ENCODE measurements around the gene CDH4. TPM values are rescaled to one million over a fixed set of nuclear protein-coding genes. Genes with fewer than 3 reads are reported as not detected.
A peak's percentile ranks its signal among the peaks of the same experiment; 100 is the strongest.

CDH4 gene
- polyA plus RNA-seq, 4 donors, result 0.09 to 4.1 (median 0.25) TPM

- no peak overlapping the region for H3K27ac ChIP-seq (ENCODE audit: low read depth in 1 of 3, low read length in 2 of 3)
- no peaks in the 10 kb centered on the region for H3K36me3 ChIP-seq (ENCODE audit: control insufficient read depth in 3 of 3, insufficient read depth in 2 of 3, low read depth in 1 of 3, low read length in 3 of 3)
- no peaks in the 10 kb centered on the region for H3K27me3 ChIP-seq (ENCODE audit: control insufficient read depth in 3 of 3, insufficient read depth in 3 of 3, low read length in 3 of 3)
- DNase-seq, result no peak
- no peak for FAIRE-seq
- H3K4me3 ChIP-seq (ENCODE audit: low read depth in 1 of 3, low read length in 3 of 3), result no peak overlapping the region
- no peaks in the 10 kb centered on the region for H3K9me3 ChIP-seq (ENCODE audit: control insufficient read depth in 2 of 2, insufficient read depth in 1 of 2, low read depth in 1 of 2, low read length in 1 of 2)
- H3K4me1 ChIP-seq (ENCODE audit: control insufficient read depth in 3 of 3, insufficient read depth in 2 of 3, low read depth in 1 of 3, low read length in 2 of 3), result no peaks in the 10 kb centered on the region
- 82 to 88% (median 87%) methylated on average over 7 of the region's 7 CpGs for WGBS, 3 donors
These were observed 320.7 kb downstream of the CDH4 start for GRCh38 chr20:61572789-61573188.

GRCh38 chr20:61573415-61574305 is 321.6 kb downstream of the CDH4 start:
- no peak overlapping the region for H3K27ac ChIP-seq (ENCODE audit: low read depth in 1 of 3, low read length in 2 of 3)
- H3K4me3 ChIP-seq (ENCODE audit: low read depth in 1 of 3, low read length in 3 of 3), result no peak overlapping the region
- H3K36me3 ChIP-seq (ENCODE audit: control insufficient read depth in 3 of 3, insufficient read depth in 2 of 3, low read depth in 1 of 3, low read length in 3 of 3), result no peaks in the 10 kb centered on the region
- FAIRE-seq, result no peak
- H3K27me3 ChIP-seq (ENCODE audit: control insufficient read depth in 3 of 3, insufficient read depth in 3 of 3, low read length in 3 of 3), result no peaks in the 10 kb centered on the region
- H3K9me3 ChIP-seq (ENCODE audit: control insufficient read depth in 2 of 2, insufficient read depth in 1 of 2, low read depth in 1 of 2, low read length in 1 of 2), result no peaks in the 10 kb centered on the region
- no peak for DNase-seq
- WGBS, 3 donors, result 62 to 65% (median 65%) methylated on average over 16 of the region's 16 CpGs
- no peaks in the 10 kb centered on the region for H3K4me1 ChIP-seq (ENCODE audit: control insufficient read depth in 3 of 3, insufficient read depth in 2 of 3, low read depth in 1 of 3, low read length in 2 of 3)

- Histone ChIP-seq H3K4me3 (ENCODE audit: low read depth in 1 of 3, low read length in 3 of 3) (no peak overlapping the region), H3K9me3 (ENCODE audit: control insufficient read depth in 2 of 2, insufficient read depth in 1 of 2, low read depth in 1 of 2, low read length in 1 of 2) (no peaks in the 10 kb centered on the region), H3K36me3 (ENCODE audit: control insufficient read depth in 3 of 3, insufficient read depth in 2 of 3, low read depth in 1 of 3, low read length in 3 of 3) (no peaks in the 10 kb centered on the region), H3K4me1 (ENCODE audit: control insufficient read depth in 3 of 3, insufficient read depth in 2 of 3, low read depth in 1 of 3, low read length in 2 of 3) (no peaks in the 10 kb centered on the region), H3K27me3 (ENCODE audit: control insufficient read depth in 3 of 3, insufficient read depth in 3 of 3, low read length in 3 of 3) (no peaks in the 10 kb centered on the region), H3K27ac (ENCODE audit: low read depth in 1 of 3, low read length in 2 of 3) (no peak overlapping the region)
- DNase-seq (no peak), FAIRE-seq (no peak)
- WGBS, 3 donors, result 33 to 43% (median 34%) methylated on average over 6 of the region's 6 CpGs
These were observed 323.3 kb downstream of the CDH4 start for GRCh38 chr20:61575151-61575937.

- Histone ChIP-seq H3K36me3 (ENCODE audit: control insufficient read depth in 3 of 3, insufficient read depth in 2 of 3, low read depth in 1 of 3, low read length in 3 of 3) (no peaks in the 10 kb centered on the region), H3K27me3 (ENCODE audit: control insufficient read depth in 3 of 3, insufficient read depth in 3 of 3, low read length in 3 of 3) (no peaks in the 10 kb centered on the region), H3K4me1 (ENCODE audit: control insufficient read depth in 3 of 3, insufficient read depth in 2 of 3, low read depth in 1 of 3, low read length in 2 of 3) (no peaks in the 10 kb centered on the region), H3K27ac (ENCODE audit: low read depth in 1 of 3, low read length in 2 of 3) (no peak overlapping the region), H3K4me3 (ENCODE audit: low read depth in 1 of 3, low read length in 3 of 3) (no peak overlapping the region), H3K9me3 (ENCODE audit: control insufficient read depth in 2 of 2, insufficient read depth in 1 of 2, low read depth in 1 of 2, low read length in 1 of 2) (no peaks in the 10 kb centered on the region)
- FAIRE-seq (no peak), DNase-seq (no peak)
- WGBS, 3 donors, result 80 to 88% (median 80%) methylated on average over 5 of the region's 5 CpGs
These were observed 324.3 kb downstream of the CDH4 start for GRCh38 chr20:61576372-61576771.

GRCh38 chr20:61577065-61577464 is 325.0 kb downstream of the CDH4 start:
- FAIRE-seq, result no peak
- no peak for DNase-seq
- Histone ChIP-seq H3K4me3 (ENCODE audit: low read depth in 1 of 3, low read length in 3 of 3) (no peak overlapping the region), H3K27me3 (ENCODE audit: control insufficient read depth in 3 of 3, insufficient read depth in 3 of 3, low read length in 3 of 3) (no peaks in the 10 kb centered on the region), H3K36me3 (ENCODE audit: control insufficient read depth in 3 of 3, insufficient read depth in 2 of 3, low read depth in 1 of 3, low read length in 3 of 3) (no peaks in the 10 kb centered on the region), H3K4me1 (ENCODE audit: control insufficient read depth in 3 of 3, insufficient read depth in 2 of 3, low read depth in 1 of 3, low read length in 2 of 3) (no peaks in the 10 kb centered on the region), H3K9me3 (ENCODE audit: control insufficient read depth in 2 of 2, insufficient read depth in 1 of 2, low read depth in 1 of 2, low read length in 1 of 2) (no peaks in the 10 kb centered on the region), H3K27ac (ENCODE audit: low read depth in 1 of 3, low read length in 2 of 3) (no peak overlapping the region)
- 90 to 100% (median 95%) methylated on average over 1 of the region's 1 CpG for WGBS, 3 donors

GRCh38 chr20:61579908-61580307 is 327.8 kb downstream of the CDH4 start:
- H3K36me3 ChIP-seq (ENCODE audit: control insufficient read depth in 3 of 3, insufficient read depth in 2 of 3, low read depth in 1 of 3, low read length in 3 of 3), result no peaks in the 10 kb centered on the region
- H3K4me3 ChIP-seq (ENCODE audit: low read depth in 1 of 3, low read length in 3 of 3), result no peak overlapping the region
- FAIRE-seq (no peak), DNase-seq (peak in 1 of 2 donors; percentile 18)
- no peaks in the 10 kb centered on the region for H3K4me1 ChIP-seq (ENCODE audit: control insufficient read depth in 3 of 3, insufficient read depth in 2 of 3, low read depth in 1 of 3, low read length in 2 of 3)
- H3K9me3 ChIP-seq (ENCODE audit: control insufficient read depth in 2 of 2, insufficient read depth in 1 of 2, low read depth in 1 of 2, low read length in 1 of 2), result no peaks in the 10 kb centered on the region
- WGBS, 3 donors, result 22 to 53% (median 36%) methylated on average over 7 of the region's 7 CpGs
- no peak overlapping the region for H3K27ac ChIP-seq (ENCODE audit: low read depth in 1 of 3, low read length in 2 of 3)
- no peaks in the 10 kb centered on the region for H3K27me3 ChIP-seq (ENCODE audit: control insufficient read depth in 3 of 3, insufficient read depth in 3 of 3, low read length in 3 of 3)

- FAIRE-seq (no peak), DNase-seq (no peak)
- Histone ChIP-seq H3K9me3 (ENCODE audit: control insufficient read depth in 2 of 2, insufficient read depth in 1 of 2, low read depth in 1 of 2, low read length in 1 of 2) (no peaks in the 10 kb centered on the region), H3K27me3 (ENCODE audit: control insufficient read depth in 3 of 3, insufficient read depth in 3 of 3, low read length in 3 of 3) (no peaks in the 10 kb centered on the region), H3K36me3 (ENCODE audit: control insufficient read depth in 3 of 3, insufficient read depth in 2 of 3, low read depth in 1 of 3, low read length in 3 of 3) (no peaks in the 10 kb centered on the region), H3K4me3 (ENCODE audit: low read depth in 1 of 3, low read length in 3 of 3) (no peak overlapping the region), H3K27ac (ENCODE audit: low read depth in 1 of 3, low read length in 2 of 3) (no peak overlapping the region), H3K4me1 (ENCODE audit: control insufficient read depth in 3 of 3, insufficient read depth in 2 of 3, low read depth in 1 of 3, low read length in 2 of 3) (no peaks in the 10 kb centered on the region)
- 57 to 74% (median 67%) methylated on average over 16 of the region's 16 CpGs for WGBS, 3 donors
These were observed 329.1 kb downstream of the CDH4 start for GRCh38 chr20:61580958-61581824.

GRCh38 chr20:61581825-61582188 is 329.7 kb downstream of the CDH4 start:
- no peak for FAIRE-seq
- no peaks in the 10 kb centered on the region for H3K27me3 ChIP-seq (ENCODE audit: control insufficient read depth in 3 of 3, insufficient read depth in 3 of 3, low read length in 3 of 3)
- DNase-seq, result no peak
- H3K4me3 ChIP-seq (ENCODE audit: low read depth in 1 of 3, low read length in 3 of 3), result no peak overlapping the region
- no peaks in the 10 kb centered on the region for H3K9me3 ChIP-seq (ENCODE audit: control insufficient read depth in 2 of 2, insufficient read depth in 1 of 2, low read depth in 1 of 2, low read length in 1 of 2)
- WGBS, 3 donors, result 53 to 67% (median 67%) methylated on average over 14 of the region's 14 CpGs
- H3K27ac ChIP-seq (ENCODE audit: low read depth in 1 of 3, low read length in 2 of 3), result no peak overlapping the region
- no peaks in the 10 kb centered on the region for H3K36me3 ChIP-seq (ENCODE audit: control insufficient read depth in 3 of 3, insufficient read depth in 2 of 3, low read depth in 1 of 3, low read length in 3 of 3)
- no peaks in the 10 kb centered on the region for H3K4me1 ChIP-seq (ENCODE audit: control insufficient read depth in 3 of 3, insufficient read depth in 2 of 3, low read depth in 1 of 3, low read length in 2 of 3)
